Psoas muscle (tissue), 8 donors: Measurements from ENCODE around the gene PHRF1. TPM values are rescaled to one million over a fixed set of nuclear protein-coding genes. Genes with fewer than 3 reads are reported as not detected.
A peak's percentile ranks its signal among the peaks of the same experiment; 100 is the strongest.
"Not testable (repeated sequence)": the region's sequence is repeated elsewhere in the genome, so short reads cannot be mapped to it uniquely, and the experiment has no call there.

Source experiments
- ATAC-seq, 4 donors: fragments of 200-7000 bp; cut with Tn5 transposase; one replicate each; pipeline ENCODE4 v1.9.1; 2020; ENCODE audit warnings: moderate library complexity in 3 of 4, mild to moderate bottlenecking in 2 of 4
- DNase-seq, 2 donors: peaks; one replicate each; pipeline ENCODE4 v3.0.0-alpha.2; 2020
- H3K27ac ChIP-seq: fragments of 200-600 bp; one replicate; pipeline ENCODE4 v1.8.0; 2022
- H3K27me3 ChIP-seq, 3 donors: fragments of 200-600 bp in 1 of 3; one replicate each; pipeline versions ENCODE4 v1.6.1 to v1.8.0; 2013 to 2022; ENCODE audit warnings: low read length in 2 of 3, mild to moderate bottlenecking in 2 of 3, moderate library complexity in 1 of 3; ENCODE audit not compliant: insufficient read depth in 3 of 3
- H3K36me3 ChIP-seq, 2 donors: fragments of 200-600 bp in 1 of 2; one replicate each; pipeline versions ENCODE4 v1.6.1 to v1.8.0; 2013 to 2022; ENCODE audit warnings: low read depth in 1 of 2, mild to moderate bottlenecking in 1 of 2, moderate library complexity in 1 of 2; ENCODE audit not compliant: insufficient read depth in 1 of 2
- H3K4me1 ChIP-seq: fragments of 200-600 bp; one replicate; pipeline ENCODE4 v1.8.0; 2022
- H3K4me3 ChIP-seq: fragments of 200-600 bp; one replicate; pipeline ENCODE4 v1.8.0; 2022; ENCODE audit warnings: mild to moderate bottlenecking
- H3K9me3 ChIP-seq: fragments of 200-600 bp; one replicate; pipeline ENCODE4 v1.8.0; 2022
- WGBS, 3 donors: extraction: QIAGEN DNeasy Blood & Tissue Kit; methylation state at CpG; one replicate each; pipeline versions ENCODE4 v1.1.6 to v1.1.7; 2013; 5-methylcytosine and 5-hydroxymethylcytosine counted together
- intact Hi-C, 2 donors: fragments of 100-400 bp; cut with DNase I; formaldehyde crosslinking; loops; one replicate each; pipeline versions ENCODE4 v1.11.0 to v1.14.2; 2022
- polyA plus RNA-seq, 3 donors: library from polyadenylated mRNA; stranded (reverse); fragments of 200-250 nt; gene quantifications; one replicate each; pipeline ENCODE4 v1.2.3, GENCODE V29; 2013
- total RNA-seq, 4 donors: library from RNA; stranded (reverse); fragmentation: NEBNext Ultra II Directional in 2 of 4; extraction: Animal tissue kit (Norgen Biotek cat#: 25700) in 2 of 4; gene quantifications; one replicate each; pipeline versions ENCODE4 v1.2.1 to v1.2.4, GENCODE V29; 2021 to 2023
- TF ChIP-seq, protein P1 (sequence below): fragments of 200-600 bp; IDR thresholded peaks from one replicate; pipeline ENCODE4 v1.8.0; 2022; ENCODE audit warnings: antibody characterized with exemption
- donor health status: healthy with polysubstance abuse.
- donor health status: DM: no; HTN: no; CAD: no; lungs with moderate emphysema.
- donor health status: Bipolar disorder and iron deficiency.
- donor health status: healthy.
- donor health status: DM: yes; HTN: yes; CAD: no.
- donor health status: DM: no; HTN: no; CAD: no.
- donor health status: DM: no; HTN: no; CAD: no.
- donor health status: DM: yes; HTN: yes; CAD: no.

Gene PHRF1
- total and polyA plus RNA-seq, 7 donors: 11.7 to 31.2 (median 19.8) TPM

- 86 to 94% (median 91%) methylated on average over 13 to 14 of the region's 14 CpGs for WGBS, 3 donors
- Histone ChIP-seq H3K9me3 (no peaks in the 10 kb centered on the region), H3K27me3 (no peaks in the 10 kb centered on the region), H3K36me3 (peaks cover 0 to 42% of the 10 kb centered on the region in 2 donors), H3K4me1 (no peaks in the 10 kb centered on the region), H3K4me3 (no peak overlapping the region), H3K27ac (no peak overlapping the region)
- no peak for DNase-seq
- TF ChIP-seq, protein P1, sequence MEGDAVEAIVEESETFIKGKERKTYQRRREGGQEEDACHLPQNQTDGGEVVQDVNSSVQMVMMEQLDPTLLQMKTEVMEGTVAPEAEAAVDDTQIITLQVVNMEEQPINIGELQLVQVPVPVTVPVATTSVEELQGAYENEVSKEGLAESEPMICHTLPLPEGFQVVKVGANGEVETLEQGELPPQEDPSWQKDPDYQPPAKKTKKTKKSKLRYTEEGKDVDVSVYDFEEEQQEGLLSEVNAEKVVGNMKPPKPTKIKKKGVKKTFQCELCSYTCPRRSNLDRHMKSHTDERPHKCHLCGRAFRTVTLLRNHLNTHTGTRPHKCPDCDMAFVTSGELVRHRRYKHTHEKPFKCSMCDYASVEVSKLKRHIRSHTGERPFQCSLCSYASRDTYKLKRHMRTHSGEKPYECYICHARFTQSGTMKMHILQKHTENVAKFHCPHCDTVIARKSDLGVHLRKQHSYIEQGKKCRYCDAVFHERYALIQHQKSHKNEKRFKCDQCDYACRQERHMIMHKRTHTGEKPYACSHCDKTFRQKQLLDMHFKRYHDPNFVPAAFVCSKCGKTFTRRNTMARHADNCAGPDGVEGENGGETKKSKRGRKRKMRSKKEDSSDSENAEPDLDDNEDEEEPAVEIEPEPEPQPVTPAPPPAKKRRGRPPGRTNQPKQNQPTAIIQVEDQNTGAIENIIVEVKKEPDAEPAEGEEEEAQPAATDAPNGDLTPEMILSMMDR: no peak
- ATAC-seq: no peak
- intact Hi-C loops: no loop called here
Measured at GRCh38 chr11:646214-646613, 69.9 kb downstream of the PHRF1 start.

DNA sequence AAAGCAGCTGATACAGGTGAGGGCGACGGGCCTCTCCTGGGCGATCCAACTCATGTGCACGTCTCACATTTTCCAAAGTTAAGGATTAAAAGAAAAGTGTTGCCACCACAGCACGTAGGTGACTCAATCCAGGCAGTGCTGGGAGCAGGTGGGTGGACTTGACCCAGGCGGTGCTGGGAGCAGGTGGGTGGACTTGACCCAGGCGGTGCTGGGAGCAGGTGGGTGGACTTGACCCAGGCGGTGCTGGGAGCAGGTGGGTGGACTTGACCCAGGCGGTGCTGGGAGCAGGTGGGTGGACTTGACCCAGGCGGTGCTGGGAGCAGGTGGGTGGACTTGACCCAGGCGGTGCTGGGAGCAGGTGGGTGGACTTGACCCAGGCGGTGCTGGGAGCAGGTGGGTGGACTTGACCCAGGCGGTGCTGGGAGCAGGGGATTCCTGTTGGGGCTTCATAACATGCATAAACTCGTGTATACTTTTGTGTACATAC, 71.4 kb downstream of the PHRF1 start:
- WGBS, 3 donors: 66 to 93% (median 82%) methylated on average over 8 to 11 of the region's 14 CpGs

GRCh38 chr11:650482-650881, 74.2 kb downstream of the PHRF1 start:
- ATAC-seq: peak in 2 of 4 donors; percentile 21 to 25
- 95 to 97% (median 97%) methylated on average over 10 of the region's 10 CpGs for WGBS, 3 donors
- intact Hi-C loops: no loop called here
- TF ChIP-seq, protein P1: no peak
- Histone ChIP-seq H3K4me3 (no peak overlapping the region), H3K27ac (no peak overlapping the region), H3K27me3 (no peaks in the 10 kb centered on the region), H3K36me3 (peaks cover 0 to 36% of the 10 kb centered on the region in 2 donors), H3K4me1 (no peaks in the 10 kb centered on the region), H3K9me3 (no peaks in the 10 kb centered on the region)
- DNase-seq: no peak

More for the DNA sequence above, 71.4 kb downstream of the PHRF1 start:
- H3K27ac ChIP-seq, intact Hi-C loops, ATAC-seq, H3K4me1 ChIP-seq, H3K9me3 ChIP-seq, DNase-seq, H3K27me3 ChIP-seq, H3K4me3 ChIP-seq: not testable (repeated sequence)
- peaks cover 0 to 39% of the 10 kb centered on the region in 2 donors for H3K36me3 ChIP-seq

DNA sequence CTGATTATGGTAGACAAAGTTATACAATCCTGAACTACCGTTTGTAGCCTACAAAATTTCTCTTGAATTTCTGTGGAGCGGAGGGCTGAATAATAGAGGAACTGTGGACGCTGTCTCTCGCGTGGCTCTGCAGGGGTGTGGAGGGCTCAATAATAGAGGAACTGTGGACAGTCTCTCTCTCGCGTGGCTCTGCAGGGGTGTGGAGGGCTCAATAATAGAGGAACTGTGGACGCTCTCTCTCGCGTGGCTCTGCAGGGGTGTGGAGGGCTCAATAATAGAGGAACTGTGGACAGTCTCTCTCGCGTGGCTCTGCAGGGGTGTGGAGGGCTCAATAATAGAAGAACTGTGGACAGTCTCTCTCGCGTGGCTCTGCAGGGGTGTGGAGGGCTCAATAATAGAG, 76.9 kb downstream of the PHRF1 start:
- DNase-seq, H3K27me3 ChIP-seq, H3K27ac ChIP-seq, H3K4me3 ChIP-seq, H3K4me1 ChIP-seq, ATAC-seq, intact Hi-C loops, H3K9me3 ChIP-seq: not testable (repeated sequence)
- peaks cover 0 to 35% of the 10 kb centered on the region in 2 donors for H3K36me3 ChIP-seq
- 87 to 92% (median 89%) methylated on average over 14 of the region's 14 CpGs for WGBS, 3 donors

- H3K36me3 ChIP-seq: peaks cover 0 to 42% of the 10 kb centered on the region in 2 donors
- no peak for DNase-seq
- WGBS, 3 donors: 86 to 95% (median 93%) methylated on average over 15 of the region's 15 CpGs
- H3K27me3 ChIP-seq: no peaks in the 10 kb centered on the region
- H3K4me1 ChIP-seq: no peaks in the 10 kb centered on the region
- intact Hi-C loops: no loop called here
- no peaks in the 10 kb centered on the region for H3K9me3 ChIP-seq
- no peak for ATAC-seq
- H3K4me3 ChIP-seq: no peak overlapping the region
- no peak overlapping the region for H3K27ac ChIP-seq
- TF ChIP-seq, protein P1: no peak
Measured at GRCh38 chr11:653837-654236, 77.6 kb downstream of the PHRF1 start.

- WGBS, 3 donors: 93% methylated on average over 12 of the region's 12 CpGs
Measured at GRCh38 chr11:654444-654843, 78.2 kb downstream of the PHRF1 start.

More at GRCh38 chr11:654444-654843, 78.2 kb downstream of the PHRF1 start:
- H3K4me3 ChIP-seq, ATAC-seq, intact Hi-C loops, H3K9me3 ChIP-seq, H3K4me1 ChIP-seq, H3K27me3 ChIP-seq, DNase-seq, H3K27ac ChIP-seq: not testable (repeated sequence)
- peaks cover 0 to 48% of the 10 kb centered on the region in 2 donors for H3K36me3 ChIP-seq
